ENCODE measurements around the gene EEF2KMT. TPM values are rescaled to one million over a fixed set of nuclear protein-coding genes. Genes with fewer than 3 reads are reported as not detected.
"Not testable (repeated sequence)": the region's sequence is repeated elsewhere in the genome, so short reads cannot be mapped to it uniquely, and the experiment has no call there.

Gene EEF2KMT
- polyA plus RNA-seq (2012; ENCODE audit: low read depth, missing spikeins), result 7.0 TPM

- peak; percentile 41 for FAIRE-seq
- DNase-seq (ENCODE audit: insufficient read length, low spot score), result peak; percentile 86
Measured at GRCh38 chr16:5097470-5098220, at the start of gene EEF2KMT. EEF2KMT (minus strand) TSS chr16:5097795; CDS start chr16:5097739, 56 bp downstream.

GRCh38 chr16:5144621-5144956 lies 47.0 kb upstream of the EEF2KMT start:
- FAIRE-seq; DNase-seq (ENCODE audit: insufficient read length, low spot score): not testable (repeated sequence)

More at GRCh38 chr16:5097470-5098220, at the start of gene EEF2KMT:
- peak; percentile 19; the same call in 1 of the 2 replicates for TF ChIP-seq TAF1 (IDR thresholded peaks at IDR 0.05; ENCODE audit: low read depth, low read length)

GRCh38 chr16:5143761-5144620 lies 46.4 kb upstream of the EEF2KMT start:
- DNase-seq (ENCODE audit: insufficient read length, low spot score) (no peak), FAIRE-seq (no peak)
- TF ChIP-seq POLR2A (IDR thresholded peaks at IDR 0.05; ENCODE audit: low read depth, low read length) (no peak), TAF1 (IDR thresholded peaks at IDR 0.05; ENCODE audit: low read depth, low read length) (no peak), POU2F2 (IDR thresholded peaks at IDR 0.05; ENCODE audit: low read depth, low read length) (no peak), PAX5 (IDR thresholded peaks at IDR 0.05; ENCODE audit: insufficient read depth, low read length, severe bottlenecking) (no peak), SPI1 (IDR thresholded peaks at IDR 0.05; ENCODE audit: low read depth, low read length) (no peak), POLR2AphosphoS5 (IDR thresholded peaks at IDR 0.05; ENCODE audit: low read depth, low read length) (no peak)

GRCh38 chr16:5140151-5140550 lies 42.6 kb upstream of the EEF2KMT start:
- not testable (repeated sequence) for DNase-seq (ENCODE audit: insufficient read length, low spot score); FAIRE-seq

- DNase-seq (ENCODE audit: insufficient read length, low spot score); FAIRE-seq: not testable (repeated sequence)
Measured at GRCh38 chr16:5134739-5135452, 37.3 kb upstream of the EEF2KMT start.

- DNase-seq (ENCODE audit: insufficient read length, low spot score); FAIRE-seq: not testable (repeated sequence)
Measured at GRCh38 chr16:5132915-5133600, 35.5 kb upstream of the EEF2KMT start.

GRCh38 chr16:5131467-5132004 lies 33.9 kb upstream of the EEF2KMT start:
- DNase-seq (ENCODE audit: insufficient read length, low spot score); FAIRE-seq: not testable (repeated sequence)

- DNase-seq (ENCODE audit: insufficient read length, low spot score); FAIRE-seq: not testable (repeated sequence)
Measured at GRCh38 chr16:5117300-5118087, 19.9 kb upstream of the EEF2KMT start.

- DNase-seq (ENCODE audit: insufficient read length, low spot score); FAIRE-seq: not testable (repeated sequence)
Measured at GRCh38 chr16:5116780-5117295, 19.2 kb upstream of the EEF2KMT start.

- FAIRE-seq; DNase-seq (ENCODE audit: insufficient read length, low spot score): not testable (repeated sequence)
Measured at GRCh38 chr16:5110933-5111332, 13.3 kb upstream of the EEF2KMT start.

All from GM12891 (cell line).